T47D (cell line): ENCODE measurements around the gene TSPAN12.

Source experiments
- DNase-seq, 2 experiments: peaks; one replicate each; pipeline versions ENCODE4 v3.0.0 to v3.0.0-alpha.2; 2011 to 2012; ENCODE audit warnings: low read depth in 1 of 2, low spot score in 1 of 2
- JUND ChIP-seq: IDR thresholded peaks from 2 replicates; pipeline ENCODE4 v1.6.1; 2012; ENCODE audit warnings: low read depth
- in situ Hi-C: cut with HindIII; loops from 2 replicates; pipeline ENCODE4 v1.10.0; 2016; ENCODE audit warnings: low sequenced_read_pairs, low pct_unique_long_range_greater_than_20kb

The TSPAN12 gene

DNA sequence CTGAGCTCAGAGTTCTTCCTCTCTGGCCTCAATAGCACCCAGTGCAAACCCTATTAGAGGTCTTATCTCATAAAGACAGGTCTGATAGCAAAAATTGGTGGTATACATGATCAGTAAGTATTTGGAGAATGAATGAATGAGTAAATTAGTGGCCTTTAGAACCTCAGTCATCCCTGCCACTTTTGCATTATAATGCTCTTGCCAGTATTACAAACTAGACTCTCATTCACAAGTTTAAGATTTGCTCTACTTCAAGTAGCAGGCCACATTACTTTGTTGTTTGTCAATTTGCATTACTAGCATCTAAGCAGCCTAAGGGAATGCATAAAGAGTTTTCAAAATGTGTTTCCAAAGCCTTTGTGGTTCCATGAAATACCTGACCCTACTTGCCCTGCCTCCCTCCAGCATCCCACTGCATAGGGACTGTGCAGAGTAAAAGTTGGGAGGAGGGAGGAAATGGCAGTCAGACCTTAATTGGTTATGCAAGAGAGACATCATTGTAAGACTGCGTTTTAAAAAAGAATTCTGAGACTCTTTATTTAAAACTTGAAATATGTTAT is 21.3 kb downstream of the TSPAN12 start:
- in situ Hi-C loops = no loop called here
- no peak for DNase-seq
- TF ChIP-seq JUND = no peak

GRCh38 chr7:120834726-120835125 is 23.2 kb downstream of the TSPAN12 start:
- in situ Hi-C loops = no loop called here
- TF ChIP-seq JUND = no peak

DNA sequence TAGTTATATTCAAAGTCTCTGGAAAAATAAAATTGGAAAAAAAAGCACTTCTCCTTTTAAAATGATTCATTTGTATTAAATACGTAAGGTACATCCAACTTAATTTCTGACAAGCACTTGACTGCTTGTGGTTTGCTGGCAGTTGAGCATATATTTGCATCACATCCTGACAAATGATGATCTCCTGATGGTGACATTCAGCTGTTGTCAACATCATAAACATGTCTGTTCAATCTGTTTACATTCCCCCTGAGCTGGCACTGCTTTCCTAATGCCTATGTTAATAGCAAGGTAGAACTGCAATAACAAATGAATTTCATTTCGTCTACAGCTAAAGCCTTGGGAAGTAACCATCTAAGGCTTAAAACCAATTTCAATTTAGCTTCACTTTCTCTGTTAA is 24.4 kb downstream of the TSPAN12 start:
- no peak for TF ChIP-seq JUND
- peak in 1 of 2 experiments; percentile 19 for DNase-seq
- in situ Hi-C loops = no loop called here

More at GRCh38 chr7:120834726-120835125, 23.2 kb downstream of the TSPAN12 start:
- DNase-seq = no peak

- TF ChIP-seq JUND = no peak
- in situ Hi-C loops = no loop called here
- no peak for DNase-seq
These were observed 25.1 kb downstream of the TSPAN12 start for GRCh38 chr7:120832803-120833202.

GRCh38 chr7:120831260-120831659 is 26.7 kb downstream of the TSPAN12 start:
- TF ChIP-seq JUND = no peak
- in situ Hi-C loops = no loop called here

DNA sequence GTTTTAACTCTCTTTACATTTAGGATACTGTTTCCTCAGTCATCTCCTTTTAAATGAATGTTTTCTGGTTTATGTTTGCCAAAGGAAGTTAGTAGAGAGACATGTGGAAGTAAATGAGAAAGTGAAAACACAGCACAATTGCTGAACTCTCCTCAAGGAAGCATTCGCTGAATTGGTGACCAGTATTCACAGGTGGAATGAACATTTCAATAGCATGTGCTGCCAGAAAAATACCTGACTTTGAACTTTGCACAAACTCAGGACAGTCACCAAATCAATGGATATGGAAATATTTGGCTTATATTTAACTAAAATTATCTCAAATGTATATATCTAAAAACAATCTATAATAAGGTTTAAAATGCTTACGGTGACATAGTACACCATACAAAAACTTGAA is 28.5 kb downstream of the TSPAN12 start:
- TF ChIP-seq JUND = no peak
- DNase-seq = no peak
- in situ Hi-C loops = no loop called here

More at GRCh38 chr7:120831260-120831659, 26.7 kb downstream of the TSPAN12 start:
- no peak for DNase-seq

- no peak for TF ChIP-seq JUND
- no peak for DNase-seq
- in situ Hi-C loops = no loop called here
These were observed 29.4 kb downstream of the TSPAN12 start for GRCh38 chr7:120828528-120828927.

DNA sequence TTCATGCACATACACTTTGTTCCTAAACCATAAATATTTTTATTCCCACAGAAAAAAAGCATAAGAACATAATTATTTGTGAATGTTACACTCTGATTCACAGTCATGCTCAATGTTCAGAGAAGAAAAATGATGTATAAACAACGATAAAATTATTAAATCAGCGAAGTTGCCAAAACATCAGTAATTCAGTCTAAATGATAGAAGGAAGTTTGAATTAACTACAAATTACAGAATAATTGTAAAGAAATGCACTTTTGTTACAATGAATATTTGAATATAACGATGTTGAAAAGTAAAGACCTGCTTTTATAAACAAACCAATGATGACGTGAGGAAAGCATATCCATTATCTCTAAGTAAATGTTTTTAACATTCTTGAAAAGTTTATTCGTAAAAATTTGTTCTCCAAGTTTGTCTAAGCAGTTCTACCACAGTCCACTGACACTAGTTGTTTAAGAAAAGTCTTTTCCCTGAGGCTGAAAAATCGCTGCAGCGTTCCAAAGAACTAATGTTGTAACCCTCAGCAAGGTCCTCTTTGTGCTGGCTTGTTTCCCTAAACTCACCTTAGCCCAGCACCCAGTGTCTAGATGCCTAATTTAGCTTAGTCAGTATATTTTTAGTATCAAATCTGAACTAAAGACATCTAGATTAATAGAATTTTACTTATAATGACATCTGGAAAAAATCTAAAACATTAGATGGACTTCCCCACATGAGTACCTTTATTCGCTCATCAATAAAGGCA is 30.4 kb downstream of the TSPAN12 start:
- peak in 1 of 2 experiments; percentile 31 for DNase-seq
- TF ChIP-seq JUND = no peak
- in situ Hi-C loops = no loop called here

DNA sequence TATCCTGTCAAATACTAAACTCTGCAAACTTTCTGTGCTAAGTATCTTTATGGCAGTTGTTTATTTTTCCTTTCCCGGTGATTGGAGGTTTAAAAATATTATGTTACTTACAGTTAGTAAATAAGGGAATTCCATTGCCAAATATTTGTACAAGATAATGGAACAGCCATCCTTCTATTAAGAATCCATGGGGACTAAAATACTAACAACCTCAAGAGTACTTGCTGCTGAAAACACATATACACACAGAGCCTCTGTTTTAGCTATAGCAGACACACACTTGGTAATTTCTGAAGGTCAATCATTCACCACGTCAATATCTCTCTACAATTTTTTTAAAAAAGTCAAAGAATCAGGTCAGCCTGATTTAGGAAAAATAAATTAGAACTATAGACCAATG is 32.4 kb downstream of the TSPAN12 start:
- DNase-seq = no peak
- TF ChIP-seq JUND = no peak
- in situ Hi-C loops = no loop called here

GRCh38 chr7:120825152-120825551 is 32.8 kb downstream of the TSPAN12 start:
- in situ Hi-C loops = no loop called here
- no peak for DNase-seq
- no peak for TF ChIP-seq JUND

DNA sequence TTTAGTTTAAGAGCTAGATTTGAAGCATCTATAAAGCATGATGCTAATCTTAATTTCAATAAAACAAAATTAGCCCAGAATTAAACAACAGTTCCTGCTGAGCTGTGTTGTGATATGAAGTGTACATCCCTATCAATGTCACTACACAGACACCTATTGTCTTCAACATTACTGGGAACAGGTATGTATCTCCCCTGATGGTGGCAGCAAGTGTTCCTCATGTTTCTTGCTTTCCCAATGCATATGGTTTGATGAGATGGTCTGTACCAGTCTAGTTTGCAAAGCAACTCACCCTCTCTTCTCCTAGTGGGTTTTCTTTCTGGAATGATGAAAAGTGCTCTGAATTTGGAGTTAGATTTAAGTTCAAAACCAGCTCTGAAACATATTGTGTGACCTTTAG is 38.1 kb downstream of the TSPAN12 start:
- peak in 1 of 2 experiments; percentile 37 for DNase-seq
- in situ Hi-C loops = no loop called here
- no peak for TF ChIP-seq JUND

DNA sequence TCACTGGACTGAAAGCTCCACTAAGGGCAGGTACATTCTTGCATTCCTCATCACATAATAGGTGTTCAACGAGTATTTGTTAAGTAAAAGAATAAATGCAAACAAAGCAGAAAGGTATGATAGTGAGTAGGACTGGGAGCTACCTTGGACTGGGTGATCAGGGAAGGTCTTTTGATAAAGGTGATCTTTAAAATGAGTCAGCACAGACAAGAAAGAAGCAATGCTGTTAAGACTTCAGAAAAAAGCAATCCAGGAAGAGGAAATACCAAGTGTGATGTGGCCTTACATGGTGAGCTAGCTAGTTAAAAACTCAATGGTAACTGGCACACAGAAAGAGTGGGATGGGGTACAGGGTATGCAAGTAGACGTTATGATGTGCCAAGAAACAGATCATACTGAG is 40.1 kb downstream of the TSPAN12 start:
- in situ Hi-C loops = no loop called here
- no peak for TF ChIP-seq JUND

DNA sequence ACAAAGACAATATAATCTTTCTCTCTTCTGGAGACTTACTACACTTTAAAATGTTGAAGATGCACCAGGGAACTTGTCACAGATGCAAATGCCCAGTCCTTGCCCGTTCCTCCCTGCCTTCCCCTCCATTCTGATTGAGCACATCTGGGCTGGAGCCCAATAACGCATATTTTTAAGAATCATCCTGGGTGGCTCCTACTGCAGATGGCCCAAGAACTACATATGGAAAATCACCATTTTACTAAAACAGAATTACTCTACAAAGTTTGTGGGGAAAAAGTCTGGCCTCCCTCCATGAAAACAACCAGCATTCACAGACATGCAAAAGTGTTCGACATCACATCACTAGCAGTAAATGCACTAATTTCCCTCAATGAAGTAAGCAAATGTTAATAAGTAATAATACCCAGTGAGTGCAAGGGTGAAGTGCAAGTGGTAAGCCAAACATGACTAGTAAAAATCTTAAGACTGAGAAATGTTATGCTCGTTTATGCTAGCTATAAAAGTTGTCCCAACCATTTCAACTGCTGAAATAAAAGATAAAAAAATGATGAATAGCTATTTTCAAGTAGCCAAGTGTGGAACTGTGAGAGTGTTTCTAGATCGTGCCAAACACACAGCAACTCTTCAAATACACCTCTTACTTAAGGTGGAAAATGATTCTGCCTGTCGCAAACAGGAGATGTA is 43.5 kb downstream of the TSPAN12 start:
- in situ Hi-C loops = no loop called here
- TF ChIP-seq JUND = no peak
- DNase-seq = no peak

More for the DNA sequence above, 40.1 kb downstream of the TSPAN12 start:
- DNase-seq = no peak
